Caki2 (cell line): ENCODE data around the gene POLR3K. TPM values are rescaled to one million over a fixed set of nuclear protein-coding genes. Genes with fewer than 3 reads are reported as not detected.

Source experiments
- DNase-seq: peaks from one replicate; pipeline ENCODE4 v3.0.0-alpha.2; 2015; ENCODE audit warnings: low read depth
- in situ Hi-C: cut with HindIII; loops from 2 replicates; pipeline ENCODE4 v1.10.0; 2016; ENCODE audit warnings: low sequenced_read_pairs, low pct_unique_long_range_greater_than_20kb, mixed read lengths
- total RNA-seq: library from RNA; depleted of rRNA; stranded (reverse); fragments of >200 nt; shearing (Covaris generic); gene quantifications from 2 replicates; pipeline ENCODE4 v1.2.3, GENCODE V29; 2014; ENCODE audit warnings: low replicate concordance

Gene POLR3K
- total RNA-seq, 1 experiment from 2014 or later: 32.3 TPM

- DNase-seq: no peak
- in situ Hi-C loops: no loop called here
Observed at GRCh38 chr16:83060-83603, 29.7 kb upstream of the POLR3K start.

DNA sequence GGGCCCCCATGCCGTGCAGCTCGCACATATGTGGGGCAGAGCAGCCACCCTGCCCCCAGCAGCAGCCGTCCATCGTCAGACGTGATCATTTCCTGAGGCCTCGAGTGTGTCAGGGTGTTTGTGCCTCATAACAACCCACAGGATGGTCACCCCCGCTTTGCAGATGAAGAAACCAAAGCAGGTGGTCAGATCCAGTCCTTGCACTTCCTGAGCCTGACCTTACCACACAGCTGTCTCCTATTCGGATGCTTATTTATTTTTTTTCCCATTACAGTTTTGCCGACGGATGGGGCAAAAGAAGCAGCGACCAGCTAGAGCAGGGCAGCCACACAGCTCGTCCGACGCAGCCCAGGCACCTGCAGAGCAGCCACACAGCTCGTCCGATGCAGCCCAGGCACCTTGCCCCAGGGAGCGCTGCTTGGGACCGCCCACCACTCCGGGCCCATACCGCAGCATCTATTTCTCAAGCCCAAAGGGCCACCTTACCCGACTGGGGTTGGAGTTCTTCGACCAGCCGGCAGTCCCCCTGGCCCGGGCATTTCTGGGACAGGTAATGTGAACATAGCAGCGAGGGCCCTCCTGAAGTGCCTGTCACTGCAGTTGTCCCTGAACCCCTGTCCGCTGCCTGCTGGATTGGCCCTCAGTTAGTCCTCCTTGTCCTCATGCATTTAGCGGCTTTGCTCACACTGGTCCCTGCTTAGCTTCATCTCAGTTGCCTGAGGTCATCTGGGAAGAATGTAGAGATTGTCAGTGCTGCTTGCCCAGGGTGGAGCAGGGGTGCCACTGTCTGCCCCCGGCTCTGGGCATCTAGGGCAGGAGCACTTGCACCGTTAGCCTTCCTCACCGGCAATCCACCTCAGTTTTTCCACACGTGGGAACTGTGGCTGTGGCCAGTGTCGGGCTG is 26.0 kb upstream of the POLR3K start:
- in situ Hi-C loops: no loop called here
- no peak for DNase-seq

- no peak for DNase-seq
- in situ Hi-C loops: no loop called here
Observed at GRCh38 chr16:78444-79150, 25.2 kb upstream of the POLR3K start.

DNA sequence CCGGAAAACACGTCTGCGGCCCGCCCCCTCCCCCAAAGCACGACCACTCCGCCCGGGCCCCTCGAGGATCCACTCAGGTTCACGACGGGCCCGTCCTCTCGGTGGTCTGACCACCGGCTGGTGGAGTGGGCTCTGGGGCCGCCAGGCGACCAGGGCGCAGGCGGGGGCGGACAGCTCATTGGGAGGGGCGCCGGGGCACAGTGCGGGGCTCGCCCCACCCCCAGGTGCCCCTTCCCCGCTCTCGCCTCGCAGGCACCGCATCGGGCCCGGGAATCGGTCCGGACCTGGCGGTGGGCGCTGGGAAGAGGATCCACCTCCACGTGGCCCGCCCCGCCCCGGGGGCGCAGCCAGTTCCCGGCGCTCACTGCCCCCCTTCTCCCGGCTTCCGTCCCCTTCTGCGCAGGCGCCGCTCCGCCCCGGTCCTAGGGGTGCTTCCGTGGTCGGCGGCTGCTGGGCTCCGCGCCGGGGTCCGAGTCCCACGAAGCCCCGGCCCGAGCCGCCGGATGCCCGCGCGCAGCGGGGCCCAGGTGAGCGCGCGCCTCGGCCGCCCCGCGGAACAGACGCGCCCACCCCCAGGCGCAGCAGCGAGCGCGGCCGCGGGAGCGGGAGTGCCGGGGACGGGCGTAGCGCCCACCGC is 24.5 kb upstream of the POLR3K start, which contains the start of gene MPG:
Gene MPG, plus strand, starts transcription at position 419 of the 637 bp plus-strand sequence. Its CDS starts 85 bp downstream, at position 504.
- in situ Hi-C loops: no loop called here
- DNase-seq: peak; percentile 72

GRCh38 chr16:77273-77806 is 23.9 kb upstream of the POLR3K start:
- peak; percentile 75 for DNase-seq
- in situ Hi-C loops: no loop called here

GRCh38 chr16:76535-77272 is 23.3 kb upstream of the POLR3K start:
- DNase-seq: peak; percentile 75
- in situ Hi-C loops: no loop called here

DNA sequence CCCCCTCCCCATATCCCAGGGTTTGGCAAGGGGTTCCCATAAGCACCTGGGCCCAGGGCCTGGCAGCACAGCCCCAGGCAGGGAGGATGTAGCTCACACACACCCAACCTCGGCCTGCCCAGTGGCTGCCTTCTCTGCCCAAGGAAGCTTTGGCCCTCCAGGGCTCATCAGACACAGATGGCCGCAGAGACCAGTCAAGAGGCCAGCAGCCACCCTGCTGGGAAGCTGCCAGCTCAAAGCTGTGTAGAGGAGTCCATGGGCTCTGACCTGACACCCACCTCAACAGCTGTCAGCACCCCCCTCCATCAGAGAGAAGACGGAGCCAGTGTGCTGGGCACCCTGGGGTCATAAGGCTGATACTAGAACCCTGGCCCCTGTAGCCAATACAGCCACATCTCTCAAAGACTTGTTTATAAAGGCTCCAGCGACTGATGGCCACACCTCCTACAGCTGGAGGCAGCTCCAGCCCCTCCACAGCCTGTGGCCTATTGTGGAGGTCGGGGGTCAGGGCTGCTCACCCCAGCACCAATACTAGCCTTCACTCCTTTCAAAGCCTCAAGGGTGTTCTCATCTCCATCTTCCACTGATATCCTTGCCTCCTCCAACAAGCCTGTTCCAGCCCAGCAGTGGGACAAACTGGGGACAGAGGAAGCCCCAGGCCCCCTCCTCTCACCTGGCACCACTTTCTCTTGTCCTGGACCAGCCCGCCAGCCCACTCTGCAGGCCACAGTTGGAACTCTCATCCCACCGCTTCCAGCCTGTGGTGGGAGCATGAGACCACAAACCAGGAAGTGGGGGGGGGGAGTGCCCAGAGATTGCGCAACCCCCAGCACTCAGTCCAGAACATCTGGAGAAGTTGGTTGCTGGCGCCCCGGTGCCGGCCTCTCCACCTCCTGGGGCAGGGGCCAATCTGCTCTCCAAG is 22.4 kb upstream of the POLR3K start:
- DNase-seq: peak; percentile 35
- in situ Hi-C loops: no loop called here

DNA sequence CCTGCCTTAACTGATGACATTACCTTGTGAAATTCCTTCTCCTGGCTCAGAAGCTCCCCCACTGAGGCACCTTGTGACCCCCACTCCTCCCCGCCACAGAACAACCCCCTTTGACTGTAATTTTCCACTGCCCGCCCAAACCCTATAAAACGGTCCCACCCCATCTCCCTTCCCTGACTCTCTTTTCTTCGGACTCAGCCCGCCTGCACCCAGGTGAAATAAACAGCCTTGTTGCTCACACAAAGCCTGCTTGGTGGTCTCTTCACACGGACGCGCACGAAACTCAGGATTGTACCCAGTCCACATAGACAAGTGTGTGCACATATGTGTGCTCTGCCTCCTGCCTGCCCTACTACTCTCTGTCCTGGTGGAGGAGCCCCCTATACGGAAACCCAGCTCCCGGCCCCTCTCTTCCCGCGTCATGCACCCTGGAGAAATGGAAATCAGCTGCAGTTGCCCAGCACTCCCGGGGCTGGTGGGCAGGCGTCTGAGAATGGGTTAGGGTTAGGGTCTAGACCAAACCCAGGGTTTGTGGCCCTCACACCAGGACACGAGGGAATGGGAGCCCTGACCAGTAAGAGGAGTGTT is 21.4 kb upstream of the POLR3K start:
- in situ Hi-C loops: no loop called here
- DNase-seq: no peak

GRCh38 chr16:74051-74746 is 20.8 kb upstream of the POLR3K start:
- in situ Hi-C loops: no loop called here
- no peak for DNase-seq

DNA sequence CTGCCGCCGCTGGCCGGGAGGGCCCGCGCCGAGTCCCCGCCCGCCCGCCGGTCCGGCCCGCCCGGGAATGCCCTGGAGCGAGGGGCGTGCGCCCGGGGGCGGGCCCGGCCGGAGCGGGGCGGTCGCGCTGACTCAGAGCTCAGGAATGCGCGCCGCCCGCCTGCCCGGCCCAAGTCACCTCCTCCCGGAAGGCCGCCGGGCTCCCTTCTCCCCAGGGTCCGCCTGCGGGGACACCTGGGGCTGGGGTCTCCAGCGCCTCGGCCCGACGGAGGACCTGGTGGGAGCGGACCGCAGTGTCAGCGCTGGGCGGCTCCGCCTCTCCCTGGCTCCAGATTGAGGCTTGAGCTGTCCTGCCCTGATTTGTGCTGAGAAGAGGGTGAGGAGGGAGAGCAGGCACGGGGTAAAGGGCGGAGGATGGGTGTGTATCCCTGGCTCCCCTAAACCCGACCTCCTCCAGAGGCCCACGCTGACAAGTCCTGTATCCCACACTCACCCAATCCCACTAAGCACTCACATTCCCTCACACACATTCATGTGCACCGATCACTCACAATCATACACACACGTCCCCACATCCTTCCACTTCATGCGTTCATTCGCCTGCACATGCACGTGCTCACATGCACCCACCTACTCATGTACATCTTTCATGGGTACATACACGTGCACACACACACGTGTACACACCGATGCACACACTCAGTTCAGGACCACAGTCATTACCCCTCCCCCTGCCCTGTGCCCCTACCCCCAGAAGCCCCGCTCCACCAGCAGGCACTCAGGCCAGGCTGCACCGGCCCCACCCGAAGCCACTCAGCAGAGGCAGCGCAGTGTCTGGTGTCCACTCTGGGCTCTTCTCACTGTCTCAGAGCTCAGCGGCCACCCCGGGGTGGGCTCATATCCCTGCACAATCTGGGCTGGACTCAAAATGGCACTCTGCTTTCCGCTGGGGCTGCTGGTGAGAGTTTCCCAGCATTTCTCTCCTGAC is 19.4 kb upstream of the POLR3K start, which contains the start of gene RHBDF1:
Gene RHBDF1, minus strand, starts transcription at position 71 of the 988 bp plus-strand sequence. CDS start 7,616 bp downstream, outside the sequence.
- in situ Hi-C loops: no loop called here
- DNase-seq: peak; percentile 56

DNA sequence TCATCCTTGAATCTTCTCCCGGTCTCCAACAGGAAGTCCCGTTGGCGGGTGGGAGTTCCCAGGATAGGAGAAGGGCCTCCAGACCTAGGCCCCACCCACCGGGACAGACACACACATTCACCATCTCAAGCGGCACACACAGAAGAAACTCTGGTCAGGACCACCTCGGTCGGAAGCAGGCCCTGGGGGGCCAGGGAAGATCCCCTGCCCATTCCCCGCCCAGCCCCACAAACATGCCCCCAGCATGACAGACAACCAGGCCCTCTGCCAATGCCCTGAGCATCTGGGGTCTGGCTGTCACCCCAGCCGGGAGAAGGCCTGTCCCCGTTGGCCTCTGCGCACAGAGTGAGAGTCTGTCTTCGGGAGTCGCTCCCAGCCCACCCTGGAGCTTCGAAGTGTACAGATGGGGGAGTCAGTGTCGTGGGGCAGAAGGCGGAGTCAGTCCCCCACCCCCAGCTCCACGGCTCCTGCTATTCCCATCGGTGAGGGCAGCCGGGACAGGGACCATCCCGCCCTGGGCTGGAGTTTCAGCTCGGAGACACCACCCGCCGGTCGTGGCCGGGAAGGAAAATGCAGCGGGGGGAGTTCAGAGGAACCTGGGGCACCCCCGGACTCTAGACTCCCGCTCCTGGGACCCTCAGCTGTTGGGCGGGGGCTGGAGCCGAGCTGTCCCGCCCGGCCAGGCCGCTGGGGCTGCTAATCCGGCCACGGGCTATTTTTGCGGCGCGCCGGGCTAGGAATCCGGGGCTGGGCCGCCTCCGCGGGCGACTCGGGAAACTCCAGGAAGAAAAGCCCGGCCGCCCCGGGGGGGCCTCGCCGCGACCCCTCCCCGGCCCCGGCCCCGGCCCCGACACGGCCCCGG is 18.4 kb upstream of the POLR3K start:
- DNase-seq: peak; percentile 73
- in situ Hi-C loops: no loop called here

- DNase-seq: no peak
- in situ Hi-C loops: no loop called here
Observed at GRCh38 chr16:71210-71539, 17.8 kb upstream of the POLR3K start.

DNA sequence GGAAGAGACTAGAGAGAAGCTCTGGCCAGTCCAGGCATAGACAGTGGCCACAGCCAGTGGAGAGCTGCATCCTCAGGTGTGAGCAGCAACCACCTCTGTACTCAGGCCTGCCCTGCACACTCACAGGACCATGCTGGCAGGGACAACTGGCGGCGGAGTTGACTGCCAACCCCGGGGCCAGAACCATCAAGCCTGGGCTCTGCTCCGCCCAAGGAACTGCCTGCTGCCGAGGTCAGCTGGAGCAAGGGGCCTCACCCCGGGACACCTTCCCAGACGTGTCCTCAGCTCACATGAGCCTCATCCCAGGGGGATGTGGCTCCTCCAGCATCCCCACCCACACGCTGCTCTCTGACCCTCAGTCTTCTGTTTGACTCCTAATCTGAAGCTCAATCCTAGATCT is 15.8 kb upstream of the POLR3K start:
- in situ Hi-C loops: no loop called here
- no peak for DNase-seq
